Fibroblast of lung (primary cell): Measurements from ENCODE around the gene ZNF25. TPM values are rescaled to one million over a fixed set of nuclear protein-coding genes. Genes with fewer than 3 reads are reported as not detected.

Experiments
- DNase-seq, 2 donors: peaks; one replicate each; pipeline versions ENCODE4 v3.0.0 to v3.0.0-alpha.2; 2010; ENCODE audit warnings: low read depth in 2 of 2
- H2AFZ ChIP-seq: 2 replicates; pipeline ENCODE4 v1.5.1; 2012; ENCODE audit warnings: low read length, control low read depth, inconsistent platforms
- H3K27ac ChIP-seq: 2 replicates; pipeline ENCODE4 v1.5.1; 2011; ENCODE audit warnings: low read length, control low read depth; ENCODE audit not compliant: insufficient read depth
- H3K27me3 ChIP-seq: 2 replicates; pipeline ENCODE4 v1.5.1; 2011; ENCODE audit warnings: mild to moderate bottlenecking, low read length; ENCODE audit not compliant: control insufficient read depth, insufficient read depth
- H3K36me3 ChIP-seq: 2 replicates; pipeline ENCODE4 v1.5.1; 2011; ENCODE audit warnings: low read length; ENCODE audit not compliant: control insufficient read depth, insufficient read depth
- H3K4me1 ChIP-seq: 2 replicates; pipeline ENCODE4 v1.5.1; 2011; ENCODE audit warnings: low read length; ENCODE audit not compliant: control insufficient read depth, insufficient read depth; ENCODE audit errors: extremely low read depth
- H3K4me2 ChIP-seq: 2 replicates; pipeline ENCODE4 v1.5.1; 2011; ENCODE audit warnings: low read length, control low read depth; ENCODE audit not compliant: insufficient read depth; ENCODE audit errors: extremely low read depth
- H3K4me3 ChIP-seq, 4 experiments: fragments of 200-600 bp in 1 of 4; sonication (generic) in 1 of 4; replicated peaks in 1 of 4; 2 replicates each; pipeline ENCODE4 v1.5.1; 2011 to 2016; ENCODE audit warnings: low read length in 4 of 4, low read depth in 3 of 4, mild to moderate bottlenecking in 3 of 4, control low read depth in 2 of 4, inconsistent platforms in 1 of 4, mixed read lengths in 1 of 4; ENCODE audit not compliant: insufficient read depth in 1 of 4; ENCODE audit errors: control extremely low read depth in 1 of 4
- H3K79me2 ChIP-seq: 2 replicates; pipeline ENCODE4 v1.5.1; 2012; ENCODE audit warnings: mild to moderate bottlenecking, low read length, inconsistent platforms; ENCODE audit not compliant: control insufficient read depth, insufficient read depth
- H3K9ac ChIP-seq: 2 replicates; pipeline ENCODE4 v1.5.1; 2011; ENCODE audit warnings: mild to moderate bottlenecking, low read length, control low read depth; ENCODE audit not compliant: insufficient read depth
- H3K9me3 ChIP-seq: 2 replicates; pipeline ENCODE4 v1.5.1; 2012; ENCODE audit warnings: low read depth, low read length; ENCODE audit not compliant: control insufficient read depth, insufficient read depth
- H4K20me1 ChIP-seq: 2 replicates; pipeline ENCODE4 v1.5.1; 2011; ENCODE audit warnings: low read length; ENCODE audit not compliant: control insufficient read depth, insufficient read depth; ENCODE audit errors: extremely low read depth
- EZH2 ChIP-seq: IDR thresholded peaks from 2 replicates; pipeline ENCODE4 v1.5.1; 2012; ENCODE audit warnings: low read length, control low read depth, mild to moderate bottlenecking; ENCODE audit errors: missing control alignments
- polyA plus RNA-seq, 2 donors: library from polyadenylated mRNA; depleted of rRNA in 1 of 2; stranded (reverse) in 1 of 2; unstranded in 1 of 2; fragments of >200 nt; gene quantifications; 2 replicates each; pipeline ENCODE4 v1.2.1, GENCODE V29; 2011 to 2012; ENCODE audit warnings: missing spikeins in 1 of 2
- total RNA-seq: library from RNA; depleted of rRNA; stranded (reverse); fragments of >200 nt; gene quantifications from 2 replicates; pipeline ENCODE4 v1.2.1, GENCODE V29; 2014
- TF ChIP-seq, protein P1 (sequence below), 2 donors: IDR thresholded peaks in 1 of 2; conservative IDR thresholded peaks in 1 of 2; 1 replicate in 1 of 2; 2 replicates in 1 of 2; pipeline ENCODE4 v1.5.1; 2011 to 2012; ENCODE audit warnings: low read length in 2 of 2, control low read depth in 1 of 2, inconsistent platforms in 1 of 2, low read depth in 1 of 2, mild to moderate bottlenecking in 1 of 2

The ZNF25 gene
- total and polyA plus RNA-seq, 2 donors (not counting 1 experiment from before 2014, with no cell fraction given): 12.0 to 18.5 TPM

DNA sequence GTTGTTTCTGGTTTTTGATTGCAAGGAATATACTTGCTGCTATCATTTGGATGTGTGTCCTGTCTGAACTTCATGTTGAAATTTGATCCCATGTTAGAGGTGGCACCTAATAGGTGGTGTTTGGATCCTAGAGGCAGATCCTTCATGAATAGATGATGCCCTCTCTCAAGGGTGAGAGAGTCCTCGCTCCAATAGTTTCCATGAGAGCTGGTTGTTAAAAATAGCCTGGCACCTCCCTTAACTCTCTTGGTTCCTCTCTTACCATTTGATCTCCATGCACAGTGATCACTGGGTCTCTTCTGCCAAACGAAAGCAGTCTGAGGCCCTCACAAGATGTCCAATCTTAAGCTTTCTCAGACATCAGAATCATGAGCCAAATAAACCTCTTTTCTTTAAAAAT, 70.1 kb downstream of the ZNF25 start:
- no peaks in the 10 kb centered on the region for H3K27me3 ChIP-seq
- H3K4me3 ChIP-seq: no peak overlapping the region
- no peaks in the 10 kb centered on the region for H3K4me1 ChIP-seq
- H3K9ac ChIP-seq: no peak overlapping the region
- no peaks in the 10 kb centered on the region for H3K79me2 ChIP-seq
- no peaks in the 10 kb centered on the region for H3K36me3 ChIP-seq
- TF ChIP-seq, protein P1, sequence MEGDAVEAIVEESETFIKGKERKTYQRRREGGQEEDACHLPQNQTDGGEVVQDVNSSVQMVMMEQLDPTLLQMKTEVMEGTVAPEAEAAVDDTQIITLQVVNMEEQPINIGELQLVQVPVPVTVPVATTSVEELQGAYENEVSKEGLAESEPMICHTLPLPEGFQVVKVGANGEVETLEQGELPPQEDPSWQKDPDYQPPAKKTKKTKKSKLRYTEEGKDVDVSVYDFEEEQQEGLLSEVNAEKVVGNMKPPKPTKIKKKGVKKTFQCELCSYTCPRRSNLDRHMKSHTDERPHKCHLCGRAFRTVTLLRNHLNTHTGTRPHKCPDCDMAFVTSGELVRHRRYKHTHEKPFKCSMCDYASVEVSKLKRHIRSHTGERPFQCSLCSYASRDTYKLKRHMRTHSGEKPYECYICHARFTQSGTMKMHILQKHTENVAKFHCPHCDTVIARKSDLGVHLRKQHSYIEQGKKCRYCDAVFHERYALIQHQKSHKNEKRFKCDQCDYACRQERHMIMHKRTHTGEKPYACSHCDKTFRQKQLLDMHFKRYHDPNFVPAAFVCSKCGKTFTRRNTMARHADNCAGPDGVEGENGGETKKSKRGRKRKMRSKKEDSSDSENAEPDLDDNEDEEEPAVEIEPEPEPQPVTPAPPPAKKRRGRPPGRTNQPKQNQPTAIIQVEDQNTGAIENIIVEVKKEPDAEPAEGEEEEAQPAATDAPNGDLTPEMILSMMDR (conservative IDR thresholded peaks at IDR 0.05 in 1 of 2, IDR thresholded peaks at IDR 0.05 in 1 of 2; ENCODE audit: low read depth in 1 of 2, low read length in 2 of 2): no peak
- TF ChIP-seq EZH2: no peak
- no peaks in the 10 kb centered on the region for H3K9me3 ChIP-seq
- no peak overlapping the region for H3K4me2 ChIP-seq
- no peak overlapping the region for H3K27ac ChIP-seq
- no peaks in the 10 kb centered on the region for H4K20me1 ChIP-seq
- no peak overlapping the region for H2AFZ ChIP-seq
- DNase-seq: no peak

Other genes starting within 250 kb of the ZNF25 start
- gene ZNF248, start 119.0 kb downstream of the ZNF25 start, total RNA-seq: 10.3 and 10.9 TPM in 2 replicates
- 4.3 and 6.9 TPM in 2 replicates for gene ZNF248, start 119.0 kb downstream of the ZNF25 start, polyA plus RNA-seq
- 11.6 and 11.8 TPM in 2 replicates for gene ZNF33A, start 34.0 kb upstream of the ZNF25 start, total RNA-seq
- gene ZNF33A, start 34.0 kb upstream of the ZNF25 start, polyA plus RNA-seq: 6.1 and 12.0 TPM in 2 replicates
- gene ZNF37A, start 117.7 kb upstream of the ZNF25 start, total RNA-seq: 17.7 and 20.3 TPM in 2 replicates
- 7.1 and 9.7 TPM in 2 replicates for gene ZNF37A, start 117.7 kb upstream of the ZNF25 start, polyA plus RNA-seq